GM12873 (cell line): ENCODE results near the gene ANKFY1.

Experiments
- CTCF ChIP-seq: IDR thresholded peaks from 2 replicates; pipeline ENCODE4 v1.5.1; 2012; ENCODE audit warnings: low read depth, mild to moderate bottlenecking, moderate library complexity, low read length, control low read depth; ENCODE audit not compliant: insufficient read depth; ENCODE audit errors: missing control alignments

The ANKFY1 gene

GRCh38 chr17:4178651-4179050 is 85.1 kb downstream of the ANKFY1 start:
- TF ChIP-seq CTCF: no peak

- TF ChIP-seq CTCF: no peak
These were observed 86.0 kb downstream of the ANKFY1 start for GRCh38 chr17:4177806-4178205.

- no peak for TF ChIP-seq CTCF
These were observed 86.8 kb downstream of the ANKFY1 start for GRCh38 chr17:4176808-4177472.

GRCh38 chr17:4175921-4176807 is 87.6 kb downstream of the ANKFY1 start:
- no peak for TF ChIP-seq CTCF

GRCh38 chr17:4174556-4174955 is 89.2 kb downstream of the ANKFY1 start:
- no peak for TF ChIP-seq CTCF

GRCh38 chr17:4173781-4174180 is 90.0 kb downstream of the ANKFY1 start:
- no peak for TF ChIP-seq CTCF

- TF ChIP-seq CTCF: no peak
These were observed 91.4 kb downstream of the ANKFY1 start for GRCh38 chr17:4172356-4172755.
